Uterus (tissue), 2 donors: ENCODE results near the gene NPRL2.

ENCODE experiments used
- POLR2A ChIP-seq, 2 donors: fragments of 450-650 bp; IDR thresholded peaks; one replicate each; pipeline ENCODE4 v1.6.1; 2016; ENCODE audit warnings: antibody characterized with exemption in 2 of 2, mild to moderate bottlenecking in 1 of 2, moderate library complexity in 1 of 2
- TF ChIP-seq, protein P1 (sequence below), 4 experiments: fragments of 200-600 bp in 2 of 4; fragments of 450-650 bp in 2 of 4; sonication (generic) in 2 of 4; IDR thresholded peaks; one replicate each; pipeline ENCODE4 v1.5.1; 2016 to 2019; ENCODE audit warnings: antibody characterized with exemption in 4 of 4, mild to moderate bottlenecking in 2 of 4, moderate library complexity in 1 of 4

DNA sequence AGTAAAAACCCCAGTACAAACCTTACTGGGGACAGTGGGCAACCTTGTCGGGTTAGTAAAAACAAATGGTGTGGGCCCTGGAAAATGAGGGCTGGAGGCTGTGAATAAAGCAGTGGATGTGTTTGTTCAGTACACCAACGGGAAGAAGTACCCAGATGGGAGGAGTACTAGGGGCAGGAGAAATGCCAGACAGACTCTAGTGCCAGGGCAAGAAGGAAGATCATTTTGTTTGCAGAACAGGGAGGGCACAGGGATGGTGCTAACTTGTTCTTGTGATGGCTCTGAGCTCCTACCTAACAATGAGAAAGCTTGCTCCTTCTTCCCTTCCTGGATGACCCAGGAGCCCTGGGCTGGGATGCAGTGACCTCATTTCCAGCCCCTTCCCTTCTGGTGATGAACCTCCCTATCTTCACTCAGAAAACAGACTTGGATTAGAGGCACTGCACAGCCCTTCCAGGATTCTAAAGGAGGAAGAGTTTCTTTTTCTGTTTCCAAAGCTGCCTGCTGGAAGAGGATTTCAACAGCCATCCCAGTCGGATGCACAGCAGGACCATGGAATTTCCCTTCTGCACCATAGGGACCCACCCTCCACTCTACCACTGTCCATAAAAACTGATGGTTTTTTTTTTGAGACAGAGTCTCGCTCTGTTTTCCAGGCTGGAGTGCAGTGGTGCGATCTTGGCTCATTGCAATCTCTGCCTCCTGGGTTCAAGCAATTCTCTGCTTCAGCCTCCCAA lies 16.1 kb downstream of the NPRL2 start:
- TF ChIP-seq, protein P1, sequence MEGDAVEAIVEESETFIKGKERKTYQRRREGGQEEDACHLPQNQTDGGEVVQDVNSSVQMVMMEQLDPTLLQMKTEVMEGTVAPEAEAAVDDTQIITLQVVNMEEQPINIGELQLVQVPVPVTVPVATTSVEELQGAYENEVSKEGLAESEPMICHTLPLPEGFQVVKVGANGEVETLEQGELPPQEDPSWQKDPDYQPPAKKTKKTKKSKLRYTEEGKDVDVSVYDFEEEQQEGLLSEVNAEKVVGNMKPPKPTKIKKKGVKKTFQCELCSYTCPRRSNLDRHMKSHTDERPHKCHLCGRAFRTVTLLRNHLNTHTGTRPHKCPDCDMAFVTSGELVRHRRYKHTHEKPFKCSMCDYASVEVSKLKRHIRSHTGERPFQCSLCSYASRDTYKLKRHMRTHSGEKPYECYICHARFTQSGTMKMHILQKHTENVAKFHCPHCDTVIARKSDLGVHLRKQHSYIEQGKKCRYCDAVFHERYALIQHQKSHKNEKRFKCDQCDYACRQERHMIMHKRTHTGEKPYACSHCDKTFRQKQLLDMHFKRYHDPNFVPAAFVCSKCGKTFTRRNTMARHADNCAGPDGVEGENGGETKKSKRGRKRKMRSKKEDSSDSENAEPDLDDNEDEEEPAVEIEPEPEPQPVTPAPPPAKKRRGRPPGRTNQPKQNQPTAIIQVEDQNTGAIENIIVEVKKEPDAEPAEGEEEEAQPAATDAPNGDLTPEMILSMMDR (IDR thresholded peaks at IDR 0.05): no peak
- no peak for TF ChIP-seq POLR2A (IDR thresholded peaks at IDR 0.05)
